Dermis microvascular lymphatic vessel endothelial cell (primary cell): ENCODE data around the gene KLK3. TPM values are rescaled to one million over a fixed set of nuclear protein-coding genes. Genes with fewer than 3 reads are reported as not detected.
"Not testable (repeated sequence)": the region's sequence is repeated elsewhere in the genome, so short reads cannot be mapped to it uniquely, and the experiment has no call there.

ENCODE experiments used
- DNase-seq, 2 donors: peaks; one replicate each; pipeline versions ENCODE4 v3.0.0 to v3.0.0-alpha.2; 2010; ENCODE audit warnings: low read depth in 2 of 2
- total RNA-seq: library from RNA; depleted of rRNA; stranded (reverse); fragments of >200 nt; gene quantifications from 2 replicates; pipeline ENCODE4 v1.2.1, GENCODE V29; 2014

KLK3 gene
- total RNA-seq, 1 donor from 2014 or later, result not detected

GRCh38 chr19:50861496-50862286, 7.0 kb downstream of the KLK3 start:
- no peak for DNase-seq

GRCh38 chr19:50869479-50869878, 14.8 kb downstream of the KLK3 start:
- DNase-seq, result no peak

GRCh38 chr19:50870417-50871089, 15.8 kb downstream of the KLK3 start:
- peak in 1 of 2 donors; percentile 23 for DNase-seq

- no peak for DNase-seq
Measured at GRCh38 chr19:50873056-50873455, 18.3 kb downstream of the KLK3 start, which contains the start of gene KLK2. Gene KLK2, plus strand, starts transcription at chr19:50873439. Its CDS starts 35 bp downstream, at chr19:50873474.

GRCh38 chr19:50874211-50874610, 19.5 kb downstream of the KLK3 start:
- no peak for DNase-seq

- DNase-seq, result no peak
Measured at GRCh38 chr19:50875795-50876422, 21.2 kb downstream of the KLK3 start.

GRCh38 chr19:50876456-50876855, 21.7 kb downstream of the KLK3 start:
- DNase-seq, result no peak

GRCh38 chr19:50877338-50877737, 22.6 kb downstream of the KLK3 start:
- no peak for DNase-seq

GRCh38 chr19:50878851-50879250, 24.1 kb downstream of the KLK3 start:
- DNase-seq, result no peak

GRCh38 chr19:50880241-50880640, 25.5 kb downstream of the KLK3 start:
- DNase-seq, result no peak

GRCh38 chr19:50882188-50882587, 27.5 kb downstream of the KLK3 start:
- no peak for DNase-seq

- no peak for DNase-seq
Measured at GRCh38 chr19:50889638-50890037, 34.9 kb downstream of the KLK3 start.

GRCh38 chr19:50890422-50891252, 35.9 kb downstream of the KLK3 start:
- DNase-seq, result no peak

GRCh38 chr19:50891253-50891625, 36.5 kb downstream of the KLK3 start:
- no peak for DNase-seq

- no peak for DNase-seq
Measured at GRCh38 chr19:50893047-50893736, 38.5 kb downstream of the KLK3 start.

- no peak for DNase-seq
Measured at GRCh38 chr19:50894478-50895356, 40.0 kb downstream of the KLK3 start.

- DNase-seq, result not testable (repeated sequence)
Measured at GRCh38 chr19:50896089-50896590, 41.4 kb downstream of the KLK3 start.

GRCh38 chr19:50896591-50897190, 42.0 kb downstream of the KLK3 start:
- DNase-seq, result peak in 1 of 2 donors; percentile 10

GRCh38 chr19:50897191-50897607, 42.5 kb downstream of the KLK3 start:
- DNase-seq, result no peak
